Suprapubic skin (tissue), 3 donors: ENCODE data around the gene FAM209B.

ENCODE experiments used
- CTCF ChIP-seq, 2 donors: fragments of 200-600 bp in 1 of 2; fragments of 450-650 bp in 1 of 2; sonication (generic) in 1 of 2; IDR thresholded peaks; one replicate each; pipeline ENCODE4 v1.5.1; 2016 to 2019; ENCODE audit warnings: antibody characterized with exemption in 2 of 2, mild to moderate bottlenecking in 1 of 2, moderate library complexity in 1 of 2
- EP300 ChIP-seq: sonication (generic); formaldehyde crosslinking; IDR thresholded peaks from one replicate; pipeline ENCODE4 v1.6.1; 2017; ENCODE audit warnings: antibody characterized with exemption

- TF ChIP-seq CTCF (IDR thresholded peaks at IDR 0.05) = no peak
- no peak for TF ChIP-seq EP300
These were observed 7.4 kb downstream of the FAM209B start for GRCh38 chr20:56540415-56540814.
